ENCODE data around the gene SEPTIN7.

The SEPTIN7 gene

DNA sequence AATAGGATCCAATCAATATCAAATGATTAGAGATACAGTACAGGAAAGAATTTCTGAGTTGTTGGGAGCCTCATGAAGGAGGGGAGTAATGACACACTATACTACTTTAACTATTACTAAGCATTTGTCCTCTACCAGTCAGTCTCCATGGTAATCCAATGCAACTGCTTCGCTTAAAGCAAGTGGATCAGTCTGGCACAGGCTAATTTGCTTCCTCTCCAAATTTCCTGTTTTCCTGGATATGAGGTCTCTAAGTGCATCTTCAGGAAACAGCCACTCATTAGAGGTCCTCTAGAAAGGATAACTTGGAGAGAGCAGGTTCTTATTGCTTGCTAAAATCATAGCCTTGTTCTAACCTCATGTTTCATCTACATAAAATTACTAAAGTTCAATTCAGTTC lies 8.4 kb upstream of the SEPTIN7 start:
- no peak for DNase-seq

DNA sequence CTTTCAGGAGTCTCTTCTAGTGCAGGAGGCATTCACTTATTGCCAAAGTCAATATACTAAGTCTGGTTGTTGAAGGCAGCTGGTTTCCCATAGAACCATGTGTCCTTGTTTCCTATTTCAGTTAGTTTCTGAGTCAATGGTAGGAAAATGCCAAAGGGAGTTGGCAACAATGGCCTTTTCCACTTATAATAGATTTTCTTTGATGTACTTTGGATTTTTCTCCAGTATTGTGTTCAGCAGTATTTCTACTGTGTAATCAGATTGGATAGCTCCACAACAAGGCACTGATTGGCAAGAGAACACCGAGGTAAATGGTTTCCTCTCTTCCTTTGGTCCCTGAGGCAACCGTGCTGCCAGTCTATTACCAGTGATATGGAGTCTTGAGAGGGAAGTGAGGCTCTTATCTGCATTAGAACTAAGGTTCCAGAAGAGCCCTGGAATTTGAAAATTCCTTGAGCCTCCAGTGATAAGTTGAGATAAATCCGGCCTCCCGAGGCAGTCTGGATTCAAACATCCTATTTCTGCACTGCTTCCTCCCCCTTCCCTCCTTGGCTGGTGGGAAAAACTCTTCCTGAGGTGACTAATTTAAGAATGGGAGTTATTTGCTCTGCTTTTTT lies 7.9 kb upstream of the SEPTIN7 start:
- no peak for DNase-seq

DNA sequence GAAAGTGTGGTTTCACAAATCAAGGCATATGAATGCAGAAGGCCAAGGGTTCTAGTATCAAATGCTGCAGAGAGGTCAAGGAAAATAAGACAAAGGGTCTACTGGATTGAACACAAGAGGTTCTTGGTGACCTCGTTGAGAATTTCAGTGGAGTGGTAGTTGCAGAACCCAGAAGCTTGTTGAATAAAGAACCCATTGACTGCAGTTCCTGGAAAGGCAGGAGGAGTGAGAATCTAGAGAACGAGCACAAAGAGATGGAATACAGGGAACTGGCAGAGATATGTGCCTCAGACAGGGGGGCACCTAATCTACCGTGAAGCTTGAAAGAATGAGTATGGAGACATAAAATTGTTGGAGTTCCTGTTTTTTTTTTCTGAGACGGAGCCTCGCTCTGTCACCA lies 3.5 kb upstream of the SEPTIN7 start:
- DNase-seq: no peak

DNA sequence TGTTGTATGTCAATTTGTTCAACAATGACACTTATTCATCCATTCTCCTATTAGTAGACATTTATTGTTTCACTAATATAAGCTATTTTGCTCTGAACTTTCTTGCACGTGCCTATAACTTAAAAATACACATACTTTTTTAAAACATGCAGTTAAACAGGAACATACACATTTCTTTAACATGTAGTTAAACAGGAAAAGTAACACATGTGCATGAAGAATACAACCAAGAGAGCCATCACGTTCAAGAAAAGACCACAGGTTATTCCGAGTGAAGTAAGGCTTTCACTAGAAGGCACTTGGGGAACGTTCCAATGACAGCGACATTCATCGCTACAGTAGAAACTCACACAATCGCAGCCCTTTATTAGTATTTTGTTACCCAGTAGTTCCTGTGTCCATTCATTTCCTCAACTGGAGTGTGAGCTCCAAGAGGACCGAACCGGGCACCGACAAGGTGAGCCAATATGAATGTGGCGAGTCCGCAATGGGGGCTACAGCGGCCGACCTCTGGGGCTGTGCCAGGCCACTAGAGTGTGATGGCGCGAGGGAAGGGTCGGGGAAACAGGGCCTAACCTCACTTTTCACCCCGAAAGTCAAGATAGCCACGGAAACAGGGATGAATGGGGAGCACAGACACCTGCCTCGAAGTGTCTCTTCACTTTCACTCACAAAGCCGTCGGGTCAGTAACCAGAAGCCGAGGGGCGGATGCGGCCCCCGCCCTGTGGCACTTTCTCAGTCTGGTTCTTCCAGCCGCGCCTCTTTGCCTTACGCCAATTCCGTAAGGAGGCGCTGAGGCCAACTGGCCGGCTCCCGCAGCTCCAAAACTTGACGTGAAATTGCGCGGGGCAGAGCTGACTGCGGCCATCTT lies 775 bp upstream of the SEPTIN7 start:
- no peak for DNase-seq

DNA sequence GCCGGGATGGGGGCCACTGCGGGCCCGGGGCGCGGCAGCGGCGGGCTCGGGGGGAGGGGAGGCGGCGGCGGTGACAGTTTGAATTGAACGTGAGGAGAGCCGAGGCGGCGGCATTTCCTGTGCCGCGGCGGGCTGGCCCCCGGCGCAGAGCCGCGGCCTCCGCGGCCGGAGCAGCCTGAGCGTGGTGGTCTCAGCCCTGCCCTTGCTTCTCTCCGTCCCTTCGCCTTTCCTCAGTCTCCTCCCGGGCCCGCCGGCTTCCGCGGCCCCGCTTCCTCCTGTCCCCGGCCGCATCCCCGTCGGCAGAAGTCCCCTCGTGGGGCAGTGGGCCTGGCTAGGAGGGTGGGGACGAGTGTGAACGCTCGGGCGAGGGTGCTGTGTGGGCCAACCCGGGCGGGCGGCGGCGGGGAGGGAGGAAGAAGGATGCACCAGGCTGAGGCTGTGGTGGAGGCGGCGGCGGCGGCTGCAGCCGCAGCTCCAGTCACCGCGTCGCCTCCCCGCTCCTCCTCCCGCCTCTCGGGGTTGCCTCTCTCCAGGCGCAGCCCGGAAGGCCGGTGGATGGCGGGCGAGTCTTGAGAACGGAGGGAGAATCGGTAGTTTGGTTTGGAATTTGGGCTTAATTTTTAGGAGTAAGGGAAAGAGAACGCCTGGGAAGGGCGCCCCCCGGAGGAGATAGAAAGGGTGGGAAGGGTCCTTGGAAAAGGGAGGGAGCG lies 690 bp downstream of the SEPTIN7 start:
- peak; percentile 92 for DNase-seq

DNA sequence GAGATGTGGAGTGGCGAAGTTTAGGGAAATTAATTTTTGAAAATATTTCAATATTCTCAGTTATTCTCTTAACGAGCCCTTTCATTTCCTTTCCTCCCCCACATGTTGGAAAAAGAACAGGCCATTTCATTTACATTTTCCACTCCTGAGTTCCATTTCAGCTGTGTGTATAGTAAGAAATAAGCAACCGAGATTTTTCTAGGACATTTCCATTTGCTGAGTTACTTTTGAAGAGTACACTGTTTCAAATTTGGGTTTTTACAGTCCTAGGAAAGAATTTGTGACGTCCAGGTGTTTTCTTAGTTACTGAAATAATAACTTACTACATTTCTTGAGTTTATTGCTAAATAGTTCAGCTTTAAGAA lies 1.2 kb downstream of the SEPTIN7 start:
- no peak for DNase-seq

DNA sequence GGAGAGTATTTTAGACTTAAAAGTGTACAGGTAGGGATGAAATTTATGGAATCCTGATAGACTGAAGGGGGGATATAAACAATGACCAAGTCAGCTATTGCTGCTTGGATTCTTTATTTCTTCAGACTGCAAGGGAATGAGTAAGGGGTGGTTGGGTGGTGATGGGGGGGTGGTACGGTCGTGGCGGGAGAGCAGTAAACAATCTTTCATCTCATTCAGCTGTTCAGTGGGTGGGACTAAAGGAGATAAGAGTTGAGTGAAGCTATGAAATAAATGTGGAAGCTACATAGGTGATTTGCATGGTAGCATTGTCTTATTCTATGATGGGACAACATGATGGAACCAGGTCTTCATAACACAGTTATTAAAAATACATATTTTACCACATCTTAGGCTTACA lies 1.8 kb downstream of the SEPTIN7 start:
- peak; percentile 41 for DNase-seq

DNA sequence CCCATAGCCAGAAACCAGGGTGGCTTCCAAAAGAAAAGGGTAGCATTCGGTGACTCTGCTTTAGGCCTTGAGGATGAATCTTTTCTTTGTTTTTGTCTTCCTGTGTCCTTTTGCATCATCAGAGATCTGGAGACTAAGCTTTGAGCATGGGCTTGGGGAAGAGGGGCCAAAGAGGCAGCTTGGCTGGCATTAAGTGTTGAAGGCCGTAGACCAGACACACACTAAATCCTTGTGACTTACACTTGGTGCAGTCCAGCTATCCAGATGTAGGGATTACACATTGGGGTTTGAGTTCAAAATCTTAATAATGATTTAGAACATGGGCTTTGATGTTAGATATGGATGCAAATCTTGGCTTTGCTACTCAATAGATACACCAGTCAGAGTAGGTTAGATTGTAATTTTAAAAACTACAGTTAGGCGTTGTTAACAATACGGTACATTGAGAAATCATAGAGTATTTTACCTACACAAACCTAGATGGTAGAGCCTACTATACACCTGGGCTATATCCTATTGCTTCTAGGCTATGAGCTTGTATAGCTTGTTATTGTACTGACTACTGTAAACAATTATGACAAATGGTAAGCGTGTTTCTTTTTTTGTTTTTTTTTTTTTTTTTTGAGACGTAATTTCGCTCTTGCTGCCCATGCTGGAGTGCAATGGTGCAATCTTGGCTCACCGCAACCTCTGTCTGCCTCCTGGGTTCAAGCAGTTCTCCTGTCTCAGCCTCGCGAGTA lies 3.5 kb downstream of the SEPTIN7 start:
- no peak for DNase-seq

DNA sequence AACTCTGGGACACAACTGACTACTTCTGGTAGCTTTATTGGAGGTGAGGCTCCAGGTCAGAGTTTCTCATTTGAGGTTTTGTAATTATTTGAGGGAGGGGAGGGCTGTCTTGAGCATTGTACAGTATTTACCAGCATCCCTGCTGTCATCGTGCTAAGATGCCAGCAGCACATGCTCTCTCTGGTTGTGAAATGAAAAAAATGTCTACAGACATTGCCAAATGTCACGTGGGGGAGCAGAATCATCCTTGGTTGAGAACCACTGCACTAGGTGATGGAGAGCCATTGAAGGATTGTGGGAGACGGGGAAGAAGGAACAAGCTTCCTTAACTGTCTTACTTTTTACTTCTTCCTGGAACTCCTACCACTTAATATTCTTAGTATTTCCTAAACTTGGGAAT lies 5.0 kb downstream of the SEPTIN7 start:
- DNase-seq: no peak

DNA sequence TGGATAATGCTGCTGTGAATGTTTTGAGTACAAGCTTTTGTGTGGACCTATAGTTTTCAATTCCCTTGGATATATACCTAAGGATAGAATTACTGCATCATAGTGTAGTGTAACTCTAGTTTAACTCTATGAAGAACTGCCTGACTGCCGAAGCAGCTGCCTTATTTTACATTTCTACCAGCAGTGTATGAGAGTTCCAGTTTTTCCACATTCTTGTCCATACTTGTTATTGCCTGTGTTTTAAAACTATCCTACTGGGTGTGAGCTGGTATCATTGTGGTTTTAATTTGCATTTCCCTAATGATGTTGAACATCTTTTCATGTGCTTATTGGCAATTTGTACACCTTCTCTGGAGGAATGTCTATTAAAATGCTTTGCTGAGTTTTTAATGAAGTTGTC lies 15.7 kb downstream of the SEPTIN7 start:
- no peak for DNase-seq

DNA sequence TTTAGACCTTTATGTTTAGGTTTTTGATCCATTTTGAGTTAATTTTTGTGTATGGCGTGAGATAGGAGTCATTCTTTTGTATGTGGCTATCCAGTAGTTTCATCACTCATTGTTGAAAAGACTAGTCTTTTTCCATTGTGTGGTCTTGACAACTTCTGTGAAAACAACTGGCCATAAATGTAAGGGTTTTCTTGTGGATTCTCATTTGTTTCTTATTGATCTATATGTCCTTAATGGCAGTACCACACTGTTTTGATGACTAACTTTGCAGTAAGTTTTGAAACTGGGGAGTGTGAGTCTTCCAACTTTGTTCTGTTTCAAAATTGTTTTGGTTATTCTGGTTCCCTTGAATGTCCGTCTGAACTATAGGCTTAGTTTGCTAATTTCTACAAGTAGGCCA lies 16.3 kb downstream of the SEPTIN7 start:
- DNase-seq: no peak

DNA sequence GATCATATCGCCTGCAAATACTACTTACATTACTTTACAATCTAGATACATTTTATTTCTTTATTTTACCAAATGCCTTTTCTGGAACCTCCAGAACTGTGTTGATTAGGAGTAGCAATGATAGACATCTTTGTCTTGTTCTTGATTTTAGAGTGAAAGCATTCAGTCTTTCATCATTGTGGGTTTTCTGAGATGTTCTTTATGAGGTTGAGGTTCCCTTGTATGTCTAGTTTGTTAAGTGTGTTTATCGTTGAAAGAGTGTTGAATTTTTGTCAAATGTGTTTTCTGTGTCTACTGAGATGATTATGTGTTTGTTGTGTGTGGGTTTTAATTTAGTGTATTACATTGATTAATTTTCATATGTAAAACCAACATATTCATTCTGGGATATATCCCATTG lies 17.1 kb downstream of the SEPTIN7 start:
- no peak for DNase-seq

DNA sequence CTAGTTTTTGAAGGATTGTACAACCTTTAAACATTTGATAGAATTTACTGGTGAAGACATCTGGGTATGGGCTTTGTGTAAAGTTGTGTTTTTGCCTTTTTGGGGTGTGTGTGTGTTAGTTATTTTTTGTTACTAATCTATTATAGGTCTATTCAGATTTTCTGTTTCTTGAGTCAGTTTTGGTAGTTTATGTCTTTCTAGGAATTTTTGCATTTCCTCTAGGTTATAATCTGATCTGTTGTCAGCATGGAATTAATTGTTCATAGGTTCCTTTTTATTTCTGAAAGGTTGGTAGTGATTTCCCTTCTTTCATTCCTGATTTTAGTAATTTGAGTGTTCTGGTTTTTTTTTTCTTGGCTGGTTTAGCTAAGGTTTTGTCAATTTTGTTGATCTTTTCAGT lies 17.7 kb downstream of the SEPTIN7 start:
- no peak for DNase-seq

DNA sequence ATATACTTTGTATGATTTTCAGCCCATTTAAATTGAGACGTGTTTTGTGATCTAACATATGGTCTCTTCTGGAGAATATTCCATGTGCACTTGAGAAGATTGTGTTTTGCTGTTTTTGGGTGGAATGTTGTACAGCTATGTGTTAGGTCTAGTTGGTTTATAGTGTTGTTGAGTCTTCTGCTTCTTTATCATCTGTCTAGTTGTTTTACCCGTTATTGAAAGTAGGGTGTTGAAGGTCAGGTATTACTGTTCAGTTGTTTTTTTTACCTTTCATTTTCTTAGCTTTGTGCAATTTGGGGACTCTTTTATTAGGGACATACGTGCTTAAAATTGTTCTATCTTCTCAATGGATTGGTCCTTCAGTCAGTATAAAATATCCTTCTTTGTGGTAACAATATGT lies 18.5 kb downstream of the SEPTIN7 start:
- no peak for DNase-seq

DNA sequence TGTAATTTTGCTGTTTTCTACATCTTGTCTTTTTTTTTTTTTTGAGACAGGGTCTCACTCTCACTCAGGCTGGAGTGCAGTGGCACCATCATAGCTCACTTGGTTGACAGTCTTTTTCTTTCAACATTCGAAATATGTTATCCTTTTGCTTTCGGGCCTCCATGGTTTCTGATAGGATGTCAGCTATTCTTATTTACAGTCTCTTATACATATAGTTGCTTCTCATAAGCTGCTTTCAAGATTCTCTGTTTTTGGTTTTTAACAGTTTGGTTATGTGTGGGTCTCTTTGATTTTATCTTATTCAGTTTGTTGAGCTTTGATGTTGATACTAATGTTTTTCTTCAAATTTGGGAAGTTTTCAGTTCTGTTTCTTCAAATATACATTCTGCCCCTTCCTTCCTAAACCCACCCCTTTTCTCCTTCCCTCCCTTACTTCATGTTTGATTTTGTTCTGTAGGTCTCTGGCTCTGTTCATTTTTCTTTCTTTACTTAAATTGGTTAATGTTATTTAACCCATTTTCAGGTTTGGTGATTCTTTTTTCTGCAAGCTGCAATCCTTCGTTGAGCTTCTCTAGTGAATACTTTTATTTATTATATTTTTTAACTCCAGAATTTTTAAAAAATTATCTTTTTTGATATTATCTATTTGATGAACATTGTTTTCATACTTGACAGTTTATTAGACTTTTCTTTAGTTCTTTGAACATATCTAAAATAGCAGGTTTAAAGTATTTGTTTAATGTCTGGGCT lies 19.3 kb downstream of the SEPTIN7 start:
- DNase-seq: no peak

DNA sequence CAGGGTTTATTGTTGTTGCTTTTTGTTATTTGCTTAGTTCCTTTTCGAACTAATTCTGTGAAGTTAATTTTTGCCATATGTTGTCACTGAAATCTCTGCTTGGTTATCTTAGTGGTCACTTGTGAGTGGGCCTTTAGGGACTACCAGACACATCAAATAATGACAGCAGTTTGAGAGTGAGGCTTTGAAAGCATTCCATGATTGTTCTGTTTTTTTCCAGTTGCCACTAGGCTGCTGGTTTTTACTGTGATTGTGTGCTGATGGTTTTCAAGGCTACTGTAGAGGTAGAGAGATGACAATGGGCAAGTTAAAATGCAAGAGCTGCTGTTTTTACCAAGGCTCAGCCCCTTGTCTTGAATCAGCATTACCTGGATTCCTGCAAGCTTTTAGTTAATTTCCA lies 20.0 kb downstream of the SEPTIN7 start:
- DNase-seq: no peak

DNA sequence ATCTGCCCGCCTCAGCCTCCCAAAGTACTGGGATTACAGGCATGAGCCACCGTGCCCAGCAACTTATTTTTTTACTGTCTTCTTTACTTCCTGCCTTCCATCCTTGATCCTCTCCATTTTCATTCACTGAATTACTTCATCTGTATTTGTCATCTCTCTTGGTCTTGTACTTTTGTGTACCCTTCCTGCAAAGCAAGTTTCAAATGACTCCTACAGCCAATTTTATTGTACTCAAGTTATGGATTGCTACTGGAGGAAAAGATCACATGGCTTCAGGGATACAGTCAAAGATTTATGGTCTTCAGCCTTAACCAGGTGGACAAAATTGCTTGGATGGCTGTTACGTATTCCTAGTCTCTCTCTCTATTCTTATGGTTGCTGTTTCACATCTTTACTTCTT lies 22.6 kb downstream of the SEPTIN7 start:
- DNase-seq: no peak

DNA sequence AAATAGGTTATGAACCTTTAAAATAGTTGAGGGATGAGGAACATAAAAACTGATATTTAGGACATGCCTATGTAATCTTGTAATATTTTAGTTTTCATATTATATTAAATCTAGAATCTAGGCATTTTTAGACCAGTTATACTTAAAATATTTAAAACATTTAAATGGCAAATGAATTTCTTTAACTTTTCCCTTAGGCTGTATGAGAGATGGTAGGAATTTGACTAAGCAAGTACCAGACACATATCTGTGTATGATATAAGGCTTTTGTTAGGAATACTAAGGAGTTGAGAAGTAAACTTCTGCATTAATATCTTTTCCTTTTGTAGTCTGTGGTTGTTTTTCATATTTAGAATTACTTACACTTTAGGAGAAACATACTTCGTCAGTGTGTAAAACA lies 25.1 kb downstream of the SEPTIN7 start:
- no peak for DNase-seq

DNA sequence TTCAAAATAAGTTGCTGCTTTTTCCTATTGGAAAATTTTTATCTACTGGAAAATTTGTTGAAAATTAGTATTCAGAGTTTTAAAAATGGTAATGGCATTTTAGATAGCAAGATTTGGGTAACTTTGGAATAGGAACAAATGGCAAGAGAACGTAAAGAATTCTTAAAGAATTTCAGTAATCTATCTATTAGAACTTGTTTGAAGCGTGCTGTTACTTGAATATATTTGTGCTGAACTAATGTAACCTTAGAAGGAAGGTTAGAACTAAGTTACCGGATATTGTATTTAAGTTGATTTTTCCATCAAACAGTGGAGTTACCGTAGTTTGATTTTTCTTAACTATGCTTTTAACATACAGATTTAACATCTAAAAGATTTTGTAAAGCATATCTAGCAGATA lies 25.9 kb downstream of the SEPTIN7 start:
- DNase-seq: no peak

DNA sequence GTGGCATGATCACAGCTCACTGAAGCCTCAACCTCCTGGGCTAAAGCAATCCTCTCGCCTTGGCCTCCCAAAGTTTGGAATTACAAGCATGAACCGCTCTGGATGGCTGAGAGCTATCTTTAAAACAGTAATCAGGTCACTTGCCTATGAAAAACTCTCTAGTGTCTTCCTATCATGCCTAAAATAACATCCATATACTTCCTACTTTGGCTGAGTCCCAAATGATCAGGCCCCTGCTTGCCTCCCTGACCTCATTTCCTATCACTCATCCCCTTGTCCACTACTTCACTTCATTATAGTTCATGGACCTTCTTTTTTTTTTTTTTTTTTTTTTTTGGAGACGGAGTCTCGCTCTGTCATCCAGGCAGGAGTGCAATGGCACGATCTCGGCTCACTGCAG lies 28.0 kb downstream of the SEPTIN7 start:
- no peak for DNase-seq

DNA sequence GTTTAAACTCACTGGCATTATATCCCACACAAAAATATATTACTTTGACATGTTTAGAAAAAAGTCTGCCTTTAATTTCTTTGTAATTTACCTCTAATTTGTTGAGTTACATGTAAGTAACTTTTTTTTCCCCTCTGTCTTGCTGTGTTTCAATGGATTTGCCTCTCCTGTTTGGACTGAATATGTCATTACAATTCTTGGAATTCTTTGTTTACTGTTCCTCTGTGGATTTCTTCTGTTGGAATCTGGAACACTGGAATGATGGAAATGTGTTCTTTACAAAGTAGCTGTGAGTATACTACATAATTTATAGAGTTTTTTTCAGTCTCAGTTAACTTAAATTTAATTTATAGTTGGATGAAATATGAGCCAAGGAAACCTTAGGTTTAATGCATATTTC lies 30.4 kb downstream of the SEPTIN7 start:
- no peak for DNase-seq
